Fibroblast of the conjunctiva (primary cell): Measurements from ENCODE around the gene LCNL1.
"Not testable (repeated sequence)": the region's sequence is repeated elsewhere in the genome, so short reads cannot be mapped to it uniquely, and the experiment has no call there.

Source experiments
- DNase-seq: peaks from one replicate; pipeline ENCODE4 v3.0.0-alpha.2; 2010; ENCODE audit warnings: low read depth

Gene LCNL1

GRCh38 chr9:137027369-137028262 is 44.8 kb downstream of the LCNL1 start, which contains the start of gene ABCA2:
ABCA2 (minus strand) TSS chr9:137028237; CDS start chr9:137028140, 97 bp downstream.
- DNase-seq = no peak

DNA sequence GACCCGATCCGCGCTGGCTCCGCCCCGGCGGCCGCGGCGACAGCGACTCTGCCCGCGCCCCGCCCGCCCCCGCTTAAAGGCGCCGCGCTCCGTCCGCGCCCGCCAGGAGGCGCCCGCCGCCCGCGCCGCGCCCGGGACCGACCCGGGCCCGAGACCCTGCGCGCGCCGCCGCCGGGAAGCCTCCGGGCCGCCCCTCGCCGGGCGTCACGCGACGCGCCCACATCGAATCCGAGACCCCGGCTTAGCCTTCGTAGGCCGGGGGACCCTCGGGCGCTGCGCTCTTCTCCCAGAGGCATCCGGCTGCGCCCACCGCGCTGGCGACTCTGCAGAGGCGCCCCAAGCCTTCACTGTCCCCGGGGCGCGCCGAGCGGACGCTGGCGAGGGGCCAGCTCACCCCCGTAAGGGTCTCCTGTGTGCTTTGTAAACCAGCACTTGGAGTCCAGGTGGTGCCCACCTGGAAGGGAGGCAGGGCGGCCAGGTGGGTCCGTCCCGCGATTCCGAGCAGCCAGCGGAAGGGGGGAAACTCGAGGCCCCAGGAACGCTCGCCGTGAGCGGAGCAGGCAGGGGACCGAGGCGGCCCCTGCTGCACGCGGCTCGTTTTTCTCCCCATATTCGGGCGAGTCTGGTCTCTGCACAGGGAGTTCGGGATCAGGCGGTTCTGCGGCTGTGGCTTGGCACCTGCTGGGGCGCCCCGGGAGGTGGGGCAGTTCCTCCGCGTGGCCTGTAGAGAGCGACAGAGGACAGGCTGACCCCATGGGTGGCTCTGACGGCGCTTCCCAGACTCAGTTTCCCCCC is 45.7 kb downstream of the LCNL1 start:
- DNase-seq = no peak

DNA sequence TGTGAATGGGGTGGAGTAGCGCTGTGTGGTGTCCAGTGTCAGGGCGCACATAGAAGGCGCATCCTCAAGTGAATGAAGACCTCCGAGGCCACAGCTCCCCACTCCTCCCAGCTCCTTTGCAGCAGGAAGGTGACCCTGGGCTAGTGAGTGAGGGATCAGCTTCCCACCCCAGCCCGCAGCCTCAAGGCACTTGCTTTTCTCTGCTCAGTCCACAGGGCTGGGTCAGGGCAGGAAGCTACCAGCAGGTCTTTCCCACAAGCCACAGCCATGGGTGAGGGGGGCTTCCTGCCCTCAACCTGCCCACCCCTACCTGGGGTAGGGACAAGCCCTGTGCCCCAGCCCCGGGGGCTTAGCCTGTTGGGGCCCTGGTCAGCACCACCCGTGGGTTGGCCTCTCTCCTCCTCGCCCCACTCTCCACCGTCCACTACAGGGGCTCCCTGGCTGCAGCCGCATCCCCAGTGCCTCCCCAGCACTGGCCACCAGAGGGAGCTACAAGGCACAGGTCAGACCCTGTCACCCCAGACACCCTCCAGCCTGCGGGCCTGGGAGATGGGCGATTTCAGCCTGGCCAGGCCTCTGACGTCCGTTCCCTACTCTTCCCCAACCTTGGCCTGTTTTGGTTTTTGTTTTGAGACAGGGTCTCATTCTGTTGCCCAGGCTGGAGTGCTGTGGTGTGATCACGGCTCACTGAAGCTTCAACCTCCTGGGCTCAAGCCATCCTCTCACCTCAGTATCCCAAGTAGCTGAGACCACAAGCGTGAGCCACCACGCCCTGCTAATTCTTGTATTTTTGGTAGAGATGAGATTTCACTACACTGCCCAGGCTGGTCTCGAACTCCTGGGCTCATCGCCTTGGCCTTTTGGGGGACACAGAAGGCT is 46.5 kb downstream of the LCNL1 start:
- DNase-seq = no peak

- no peak for DNase-seq
Observed at GRCh38 chr9:137030006-137030405, 47.2 kb downstream of the LCNL1 start.

GRCh38 chr9:137030538-137031527 is 48.0 kb downstream of the LCNL1 start:
- no peak for DNase-seq

- no peak for DNase-seq
Observed at GRCh38 chr9:137031904-137032640, 49.3 kb downstream of the LCNL1 start, which contains the start of gene FUT7. FUT7 (minus strand) TSS chr9:137032088; CDS start chr9:137031991, 97 bp downstream.

- DNase-seq = no peak
Observed at GRCh38 chr9:137032858-137033257, 50.1 kb downstream of the LCNL1 start.

DNA sequence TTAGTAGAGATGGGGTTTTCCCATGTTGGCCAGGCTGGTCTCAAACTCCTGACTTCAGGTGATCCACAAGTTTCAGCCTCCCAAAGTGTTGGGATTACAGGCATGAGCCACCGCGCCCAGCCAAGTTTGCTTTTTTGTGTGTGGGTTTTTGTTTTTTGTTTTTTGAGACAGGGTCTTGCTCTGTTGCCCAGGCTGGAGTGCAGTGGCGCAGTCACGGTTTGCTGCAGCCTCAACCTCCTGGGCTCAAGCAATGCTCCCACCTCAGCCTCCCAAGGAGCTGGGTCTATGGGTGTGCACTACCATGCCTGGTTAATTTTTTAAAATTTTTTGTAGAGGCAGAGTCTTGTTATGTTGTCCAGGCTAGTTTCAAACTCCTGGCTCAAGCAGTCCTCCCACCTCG is 50.7 kb downstream of the LCNL1 start:
- not testable (repeated sequence) for DNase-seq

GRCh38 chr9:137034039-137034708 is 51.4 kb downstream of the LCNL1 start:
- no peak for DNase-seq

DNA sequence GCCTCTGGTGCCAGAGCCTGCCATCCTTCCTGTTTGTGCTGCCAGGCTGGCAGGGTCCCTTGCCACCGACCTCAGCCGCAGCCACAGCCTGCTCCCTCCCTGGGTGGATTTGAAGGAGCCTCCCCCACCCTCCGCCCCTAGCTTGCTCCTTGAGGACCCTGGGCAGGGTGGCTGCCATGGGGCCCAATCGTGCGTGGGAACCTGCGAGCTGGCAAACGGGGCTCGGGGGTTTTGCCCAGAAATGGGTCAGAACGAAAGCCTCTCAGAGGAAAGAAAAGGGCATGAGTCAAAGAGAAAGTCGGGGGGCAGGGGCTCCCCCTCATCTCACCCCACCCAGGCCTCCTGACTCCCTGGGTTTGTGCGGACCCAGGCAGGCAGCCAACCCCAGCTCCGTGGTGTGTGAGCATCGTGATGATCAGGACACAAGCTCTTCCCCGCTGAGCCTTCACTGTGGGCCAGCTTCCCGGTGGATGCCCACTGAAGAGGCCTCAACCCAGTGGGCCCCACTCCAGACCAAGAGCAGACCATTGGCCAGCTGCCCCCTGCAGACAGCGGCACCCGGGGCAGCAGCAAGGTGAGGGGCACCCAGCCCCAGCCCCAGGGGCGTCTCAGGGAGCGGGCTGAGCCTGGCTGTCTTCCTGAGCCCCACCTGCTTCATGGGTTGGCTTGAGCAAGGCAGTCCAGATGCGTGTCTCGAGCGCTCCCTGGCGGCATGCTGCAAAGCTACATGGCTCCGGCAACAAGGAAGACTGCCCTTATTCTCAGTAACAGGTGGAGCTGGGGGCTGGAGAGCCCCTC is 52.1 kb downstream of the LCNL1 start:
- DNase-seq = peak; percentile 77
